Spinal cord (tissue), 10 donors: ENCODE results near the gene IGFBP6. TPM values are rescaled to one million over a fixed set of nuclear protein-coding genes. Genes with fewer than 3 reads are reported as not detected.
A peak's percentile ranks its signal among the peaks of the same experiment; 100 is the strongest.

Source experiments
- DNase-seq, 6 donors: peaks; one replicate each; pipeline versions ENCODE4 v3.0.0 to v3.0.0-alpha.2; 2013 to 2015; ENCODE audit warnings: low spot score in 6 of 6, low read depth in 4 of 6
- H3K27ac ChIP-seq: one replicate; pipeline ENCODE4 v1.5.1; 2013; ENCODE audit warnings: low read depth, low read length, control low read depth
- H3K27me3 ChIP-seq: one replicate; pipeline ENCODE4 v1.6.1; 2013; ENCODE audit warnings: low read length; ENCODE audit not compliant: control insufficient read depth, insufficient read depth
- H3K36me3 ChIP-seq: one replicate; pipeline ENCODE4 v1.6.1; 2013; ENCODE audit warnings: low read length; ENCODE audit not compliant: control insufficient read depth, insufficient read depth
- H3K4me1 ChIP-seq: one replicate; pipeline ENCODE4 v1.6.1; 2013; ENCODE audit warnings: low read length; ENCODE audit not compliant: control insufficient read depth, insufficient read depth
- H3K4me3 ChIP-seq: one replicate; pipeline ENCODE4 v1.5.1; 2013; ENCODE audit warnings: low read depth, low read length, control low read depth
- H3K9me3 ChIP-seq: one replicate; pipeline ENCODE4 v1.6.1; 2013; ENCODE audit warnings: low read length; ENCODE audit not compliant: control insufficient read depth, insufficient read depth
- whole genome bisulfite sequencing: methylation state at CpG from one replicate; pipeline ENCODE4 v1.1.5; 2013; ENCODE audit warnings: missing lambda C conversion rate; ENCODE audit not compliant: insufficient coverage; 5-methylcytosine and 5-hydroxymethylcytosine counted together
- polyA plus RNA-seq, 2 donors: library from polyadenylated mRNA; unstranded; fragments of 120-200 nt; gene quantifications; one replicate each; pipeline ENCODE4 v1.2.1, GENCODE V29; 2013; ENCODE audit not compliant: insufficient read length in 2 of 2
- total RNA-seq, 2 donors: library from RNA; depleted of rRNA in 1 of 2; stranded (reverse); fragments of 120-200 nt in 1 of 2; fragments of >200 nt in 1 of 2; gene quantifications; one replicate each; pipeline versions ENCODE4 v1.2.3 to v1.2.4, GENCODE V29; 2013 to 2014
- donor health status: healthy.

IGFBP6 gene
- total and polyA plus RNA-seq, 4 donors: 33.5 to 149 (median 85.8) TPM

DNA sequence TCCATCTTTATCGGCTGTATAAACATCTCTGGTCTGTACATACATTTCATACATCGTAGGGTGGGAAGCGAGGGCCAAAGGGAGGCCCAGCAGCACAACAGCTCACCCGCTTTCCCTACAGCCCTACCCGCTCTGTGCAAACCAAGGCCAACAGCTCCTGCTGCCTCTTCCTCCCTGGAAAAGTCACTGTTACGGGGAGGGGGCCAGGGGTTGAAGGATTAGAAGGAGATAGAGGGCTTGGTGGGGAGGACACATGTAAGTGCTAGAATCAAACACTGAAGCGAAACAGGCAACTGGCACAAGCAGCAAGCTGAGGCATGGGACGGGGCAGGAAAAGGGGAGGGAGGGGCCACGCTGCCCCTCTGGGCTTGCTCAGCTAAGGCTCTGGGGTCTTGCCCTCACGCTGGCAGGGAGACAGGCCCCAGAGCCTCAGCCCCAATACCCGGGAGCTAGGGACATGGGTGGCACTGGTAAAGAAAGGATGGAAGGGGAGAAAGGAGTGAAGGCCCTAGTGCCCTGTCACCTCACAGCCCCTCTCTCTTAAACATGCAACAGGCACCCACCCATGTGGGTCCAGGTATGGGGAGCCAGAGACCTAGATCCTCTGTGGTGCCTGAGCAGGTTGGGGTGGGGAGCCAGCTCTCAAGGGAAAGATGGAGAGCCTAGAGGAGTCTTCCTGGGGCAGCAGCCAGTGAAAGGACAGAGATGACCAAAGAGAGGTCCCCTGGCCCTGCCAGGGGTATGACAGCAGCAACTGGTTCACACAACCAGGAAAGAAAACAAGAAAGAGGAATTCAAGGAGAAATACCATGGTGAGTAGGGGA, 32.6 kb upstream of the IGFBP6 start:
- peak in 1 of 6 donors; percentile 5 for DNase-seq
- Histone ChIP-seq H3K9me3 (no peaks in the 10 kb centered on the region), H3K4me3 (no peak overlapping the region), H3K4me1 (peaks cover 60% of the 10 kb centered on the region), H3K27me3 (no peaks in the 10 kb centered on the region), H3K36me3 (peaks cover 97% of the 10 kb centered on the region), H3K27ac (peak overlapping the region; percentile 64)
- WGBS: 89% methylated on average over 6 of the region's 11 CpGs

DNA sequence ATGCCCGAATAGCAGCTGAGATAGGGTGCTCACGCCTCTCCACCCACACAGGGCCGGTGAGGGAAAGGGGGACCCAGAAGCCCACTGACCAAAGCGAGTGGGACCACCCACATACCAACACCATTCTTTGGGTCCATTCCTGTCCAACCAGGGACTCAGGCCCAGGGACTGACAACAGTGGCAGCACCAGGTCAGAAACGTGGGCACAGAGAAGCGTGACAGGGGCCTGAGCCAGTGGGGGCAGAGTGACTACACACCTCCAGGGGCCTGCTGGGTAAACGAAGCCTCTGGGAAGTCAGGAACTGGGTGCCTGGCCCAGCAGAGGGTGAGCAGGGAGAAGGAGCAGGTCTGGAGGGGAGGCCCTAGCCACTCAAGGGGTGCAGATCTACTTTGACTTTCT, 32.0 kb upstream of the IGFBP6 start:
- no peaks in the 10 kb centered on the region for H3K9me3 ChIP-seq
- peaks cover 95% of the 10 kb centered on the region for H3K36me3 ChIP-seq
- H3K27me3 ChIP-seq: no peaks in the 10 kb centered on the region
- H3K27ac ChIP-seq: no peak overlapping the region
- 75% methylated on average over 3 of the region's 7 CpGs for WGBS
- H3K4me1 ChIP-seq: peaks cover 55% of the 10 kb centered on the region
- no peak overlapping the region for H3K4me3 ChIP-seq
- DNase-seq: peak in 1 of 6 donors; percentile 7

DNA sequence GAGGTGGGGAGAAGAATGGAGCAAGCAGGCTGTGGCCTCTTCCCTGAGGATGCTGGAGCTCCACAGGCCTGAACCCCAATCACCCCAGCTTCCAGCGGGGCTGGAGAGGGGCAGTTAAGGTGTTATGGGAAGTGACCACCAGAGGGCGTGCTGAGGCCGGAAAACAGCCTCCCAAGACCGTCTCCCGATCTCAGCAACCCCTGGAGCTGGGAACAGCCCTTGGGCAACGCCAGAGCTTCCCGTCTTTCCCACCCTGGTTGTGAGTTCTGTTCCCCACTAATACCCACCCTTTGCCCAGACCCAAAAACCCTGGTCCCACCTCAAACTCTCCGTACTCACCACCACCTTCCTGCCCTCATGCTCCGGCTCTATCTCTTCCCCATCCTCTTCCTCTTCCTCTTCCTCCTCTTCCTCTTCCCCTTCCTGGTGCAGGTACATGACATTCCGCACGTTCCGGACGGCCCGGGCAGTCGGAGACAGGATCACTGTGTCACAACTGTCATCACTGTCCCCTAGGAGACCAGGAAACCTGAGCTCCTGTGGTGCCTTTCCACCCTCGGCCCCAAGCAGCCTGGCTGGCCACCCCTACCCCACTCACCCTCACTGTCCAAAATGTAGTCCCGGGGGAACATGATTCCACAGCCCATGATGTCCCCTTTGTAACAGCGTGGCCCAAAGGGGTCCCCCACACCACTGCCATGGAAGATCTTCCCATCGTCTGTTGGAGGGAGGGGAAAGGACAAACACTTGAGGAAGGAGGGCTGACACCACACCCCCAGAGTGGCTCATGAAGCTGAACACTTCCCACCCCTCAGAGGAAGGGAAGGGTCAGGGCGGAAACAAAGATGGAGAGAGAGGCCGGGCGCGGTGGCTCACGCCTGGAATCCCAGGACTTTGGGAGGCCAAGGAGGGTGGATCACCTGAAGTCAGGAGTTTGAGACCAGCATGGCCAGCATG, 31.2 kb upstream of the IGFBP6 start:
- Histone ChIP-seq H3K4me3 (no peak overlapping the region), H3K27me3 (no peaks in the 10 kb centered on the region), H3K4me1 (peaks cover 53% of the 10 kb centered on the region), H3K9me3 (no peaks in the 10 kb centered on the region), H3K27ac (no peak overlapping the region), H3K36me3 (peaks cover 93% of the 10 kb centered on the region)
- peak in 2 of 6 donors; percentile 82 to 86 for DNase-seq
- 50% methylated on average over 19 of the region's 24 CpGs for WGBS

DNA sequence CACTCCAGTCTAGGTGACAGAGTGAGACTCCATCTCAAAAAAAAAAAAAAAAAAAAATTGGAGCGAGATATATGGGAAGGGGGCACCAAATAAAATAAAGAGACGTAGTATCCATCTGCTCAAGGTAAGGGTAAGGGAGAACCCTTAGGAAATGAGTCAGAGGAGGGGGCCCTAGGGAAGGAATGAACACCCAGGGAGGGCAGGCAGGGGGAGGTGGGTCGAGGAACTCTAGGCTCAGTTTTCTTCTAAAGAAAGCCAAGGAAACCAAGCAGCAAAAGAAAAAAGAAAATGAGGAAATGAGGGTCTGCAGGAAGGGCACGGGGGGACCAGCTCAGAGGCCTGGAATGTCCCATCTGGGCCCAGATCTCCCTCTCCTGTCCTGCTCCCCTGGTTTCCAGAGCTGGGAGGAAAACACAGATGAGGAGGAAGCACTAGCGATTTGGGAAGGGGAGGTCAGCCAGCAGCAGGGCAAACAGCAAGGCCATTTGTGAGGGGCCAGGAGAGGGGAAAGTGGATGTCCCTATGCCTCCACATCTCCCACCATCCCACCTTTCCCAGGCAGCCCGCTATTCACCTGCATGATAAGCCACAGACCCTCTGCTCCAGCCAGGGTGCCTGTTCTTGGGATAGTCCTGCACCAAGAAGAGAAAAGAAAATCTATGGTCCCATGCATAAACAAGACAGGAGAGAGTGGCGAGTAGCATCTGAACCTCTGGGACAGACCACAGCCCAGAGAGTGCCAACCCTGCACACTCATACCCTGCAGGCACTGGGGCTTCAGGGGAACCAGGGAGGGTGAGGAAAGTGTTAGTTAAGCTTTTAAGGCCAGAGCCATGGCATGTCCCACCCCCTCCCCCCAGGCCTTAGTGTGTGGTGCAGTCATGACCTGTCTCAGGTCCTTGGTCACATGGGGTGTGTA, 30.1 kb upstream of the IGFBP6 start:
- Histone ChIP-seq H3K27ac (no peak overlapping the region), H3K27me3 (no peaks in the 10 kb centered on the region), H3K36me3 (peaks cover 93% of the 10 kb centered on the region), H3K4me1 (peaks cover 53% of the 10 kb centered on the region), H3K9me3 (no peaks in the 10 kb centered on the region), H3K4me3 (no peak overlapping the region)
- 82% methylated on average over 4 of the region's 7 CpGs for WGBS
- no peak for DNase-seq

DNA sequence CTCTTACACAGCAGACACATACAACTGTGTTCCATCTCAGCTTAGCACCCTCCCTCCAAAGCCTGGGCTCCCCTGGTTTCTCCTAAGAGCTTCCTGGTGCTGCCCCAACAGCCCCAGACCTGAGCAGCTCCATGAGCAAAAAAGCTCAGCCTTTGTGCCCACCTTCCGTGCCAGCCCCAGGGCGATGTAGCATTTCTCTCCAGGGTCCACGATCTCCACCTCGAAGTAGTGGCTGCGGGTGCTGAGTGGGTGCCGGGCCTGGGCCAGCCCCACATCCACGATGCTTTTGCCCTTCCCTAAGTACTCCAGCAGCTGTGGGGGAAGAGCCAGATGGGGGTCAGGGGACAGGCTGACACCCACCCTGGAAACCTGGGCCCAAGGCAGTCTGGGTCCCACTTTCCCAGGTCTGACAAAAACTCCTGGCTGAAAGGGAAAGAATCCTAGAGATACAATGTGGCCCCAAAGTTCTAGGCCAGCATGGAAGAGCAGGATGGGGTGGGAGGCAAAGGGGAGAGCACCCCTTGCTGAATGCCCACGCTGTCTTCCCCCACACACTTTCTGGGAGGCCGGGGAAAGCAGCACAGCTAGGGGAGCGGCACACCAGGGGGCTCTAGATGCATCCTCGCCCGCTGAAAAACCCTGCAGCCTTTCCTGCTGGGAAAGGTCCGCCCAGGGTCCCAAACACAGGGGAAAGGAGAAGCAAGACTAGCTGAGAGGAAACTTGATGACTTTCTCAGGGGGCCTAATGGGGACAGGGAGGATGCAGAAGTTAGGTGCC, 29.3 kb upstream of the IGFBP6 start:
- Histone ChIP-seq H3K9me3 (no peaks in the 10 kb centered on the region), H3K27me3 (no peaks in the 10 kb centered on the region), H3K4me1 (peaks cover 54% of the 10 kb centered on the region), H3K4me3 (no peak overlapping the region), H3K36me3 (peaks cover 91% of the 10 kb centered on the region), H3K27ac (peak overlapping the region; percentile 29)
- no peak for DNase-seq
- 74% methylated on average over 11 of the region's 13 CpGs for WGBS

DNA sequence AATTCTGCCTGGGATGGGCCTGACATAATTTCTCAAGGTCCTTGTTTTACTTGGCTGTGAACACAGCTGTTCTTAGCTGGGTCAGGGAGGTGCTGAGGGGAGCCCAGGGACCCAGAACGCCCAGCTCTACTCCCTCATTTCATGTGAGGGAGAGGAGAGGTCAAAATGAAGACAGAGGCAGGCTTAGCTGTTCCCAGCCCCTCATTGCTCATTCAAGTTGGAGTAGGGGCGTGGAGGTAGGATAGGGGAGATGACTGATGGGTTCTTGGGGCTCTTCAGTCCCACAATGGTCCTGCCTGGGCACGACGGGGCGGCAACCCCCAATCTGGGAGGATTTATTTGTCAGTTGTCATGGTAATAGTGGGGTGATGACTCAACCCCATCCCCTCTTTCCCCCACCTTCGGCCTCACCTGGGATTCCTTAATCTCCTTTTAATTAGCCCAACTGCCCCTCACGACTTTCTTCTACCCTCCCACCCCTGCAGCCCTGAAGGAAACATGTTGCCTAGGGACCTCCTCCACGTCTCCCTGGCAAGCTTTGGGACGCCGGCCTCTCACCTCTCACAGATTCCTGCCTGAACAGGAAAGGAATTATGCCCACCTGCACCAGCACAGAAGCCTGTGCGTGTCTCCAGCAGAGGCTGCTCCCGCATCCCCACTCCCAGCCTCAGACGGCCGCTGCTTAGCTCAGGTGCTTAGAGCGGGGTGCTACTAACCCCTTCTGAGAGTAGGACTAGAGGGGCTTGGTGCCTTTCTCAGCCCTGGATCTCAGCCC, 28.5 kb upstream of the IGFBP6 start:
- H3K4me3 ChIP-seq: no peak overlapping the region
- 75% methylated on average over 7 of the region's 15 CpGs for WGBS
- DNase-seq: peak in 1 of 6 donors; percentile 14
- H3K4me1 ChIP-seq: peaks cover 57% of the 10 kb centered on the region
- H3K27ac ChIP-seq: peak overlapping the region; percentile 29
- H3K27me3 ChIP-seq: no peaks in the 10 kb centered on the region
- peaks cover 92% of the 10 kb centered on the region for H3K36me3 ChIP-seq
- H3K9me3 ChIP-seq: no peaks in the 10 kb centered on the region

DNA sequence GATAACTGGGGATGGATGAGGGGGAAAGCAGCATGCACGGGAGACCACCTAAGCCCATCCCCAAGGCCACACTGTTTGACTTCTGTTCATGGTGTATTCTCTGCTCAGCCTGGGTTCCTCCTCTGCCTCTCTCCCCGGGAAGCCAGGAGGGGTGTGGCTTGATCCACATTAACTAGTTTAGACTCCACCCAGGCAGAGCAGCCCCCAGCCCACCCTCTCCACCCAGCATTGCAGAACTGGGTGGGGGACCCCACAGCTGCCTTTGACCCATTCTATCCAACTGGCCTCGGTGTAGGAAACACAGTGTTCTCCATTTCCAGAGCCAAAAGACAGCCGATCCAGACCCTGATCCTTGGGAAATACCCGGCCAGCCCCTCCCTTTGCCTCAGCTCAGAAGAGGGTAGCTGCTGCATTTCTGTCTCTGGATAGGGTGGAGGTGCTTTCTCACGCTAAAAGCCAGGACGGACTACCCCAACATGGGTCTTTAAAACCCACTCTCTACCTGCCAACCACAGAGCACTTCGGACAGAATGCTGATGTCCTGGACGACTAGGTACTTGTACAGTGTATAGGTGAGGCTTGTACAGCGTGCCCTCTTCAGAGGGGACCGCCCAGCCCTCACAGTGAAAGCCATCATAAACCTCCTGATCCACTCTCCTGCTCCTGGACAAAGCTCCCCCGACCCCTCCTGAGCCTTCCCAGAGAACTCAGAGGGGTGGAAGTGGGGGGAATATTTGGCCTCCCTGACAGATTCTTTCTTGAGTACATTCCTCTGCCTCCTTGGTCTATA, 27.7 kb upstream of the IGFBP6 start:
- Histone ChIP-seq H3K4me3 (no peak overlapping the region), H3K9me3 (no peaks in the 10 kb centered on the region), H3K4me1 (peaks cover 53% of the 10 kb centered on the region), H3K27me3 (no peaks in the 10 kb centered on the region), H3K27ac (peak overlapping the region; percentile 29), H3K36me3 (peaks cover 92% of the 10 kb centered on the region)
- 40% methylated on average over 3 of the region's 12 CpGs for WGBS
- DNase-seq: no peak
